SK-N-SH treated with all-trans-retinoic acid at 6 μM for 48 hours (cell line): ENCODE data around the gene AGBL1.

Source experiments
- ATAC-seq: fragments of 200-7000 bp; cut with Tn5 transposase; 3 replicates; pipeline ENCODE4 v1.9.1; 2020; ENCODE audit warnings: mild to moderate bottlenecking, moderate library complexity
- ARNTL ChIP-seq: fragments of 450-650 bp; formaldehyde crosslinking; IDR thresholded peaks from 2 replicates; pipeline ENCODE4 v1.5.0; 2020; ENCODE audit warnings: low read depth, mild to moderate bottlenecking, moderate library complexity, borderline replicate concordance
- BACH2 ChIP-seq: fragments of 250-450 bp; sonication (Bioruptor Pico); IDR thresholded peaks from 2 replicates; pipeline ENCODE4 v1.9.0; 2021; ENCODE audit warnings: mild to moderate bottlenecking, borderline replicate concordance
- CREB5 ChIP-seq: fragments of 250-450 bp; sonication (Bioruptor Pico); IDR thresholded peaks from 2 replicates; pipeline ENCODE4 v1.5.1; 2020; ENCODE audit warnings: low read depth, mild to moderate bottlenecking, moderate library complexity
- CSDC2 ChIP-seq: fragments of 250-450 bp; sonication (Bioruptor Pico); IDR thresholded peaks from 2 replicates; pipeline ENCODE4 v1.5.0; 2020; ENCODE audit warnings: mild to moderate bottlenecking, moderate library complexity
- ESRRG ChIP-seq: fragments of 250-450 bp; sonication (Bioruptor Pico); IDR thresholded peaks from 2 replicates; pipeline ENCODE4 v1.6.1; 2021; ENCODE audit warnings: mild to moderate bottlenecking
- GLIS3 ChIP-seq: fragments of 250-450 bp; sonication (Bioruptor Pico); IDR thresholded peaks from 2 replicates; pipeline ENCODE4 v1.5.0; 2020; ENCODE audit warnings: mild to moderate bottlenecking, moderate library complexity
- ISL1 ChIP-seq: fragments of 250-450 bp; sonication (Bioruptor Pico); IDR thresholded peaks from 2 replicates; pipeline ENCODE4 v2.1.2; 2022; ENCODE audit warnings: mild to moderate bottlenecking, moderate library complexity
- OSR1 ChIP-seq: fragments of 250-450 bp; sonication (Bioruptor Pico); IDR thresholded peaks from 2 replicates; pipeline ENCODE4 v1.8.0; 2022; ENCODE audit warnings: moderate library complexity, mild to moderate bottlenecking, inconsistent platforms
- PATZ1 ChIP-seq: fragments of 250-450 bp; sonication (Bioruptor Pico); IDR thresholded peaks from 2 replicates; pipeline ENCODE4 v1.8.0; 2020; ENCODE audit warnings: mild to moderate bottlenecking, moderate library complexity, borderline replicate concordance
- POU6F1 ChIP-seq: fragments of 250-450 bp; sonication (Bioruptor Pico); IDR thresholded peaks from 2 replicates; pipeline ENCODE4 v1.8.0; 2021; ENCODE audit warnings: low read depth, mild to moderate bottlenecking, moderate library complexity, borderline replicate concordance
- SNAI2 ChIP-seq: fragments of 250-450 bp; sonication (Bioruptor Pico); IDR thresholded peaks from 2 replicates; pipeline ENCODE4 v1.5.0; 2020; ENCODE audit warnings: mild to moderate bottlenecking, moderate library complexity
- TCF4 ChIP-seq: fragments of 250-450 bp; sonication (Bioruptor Pico); IDR thresholded peaks from 2 replicates; pipeline ENCODE4 v1.8.0; 2021; ENCODE audit warnings: mild to moderate bottlenecking, moderate library complexity, borderline replicate concordance
- TOX ChIP-seq: fragments of 250-450 bp; sonication (Bioruptor Pico); IDR thresholded peaks from 2 replicates; pipeline ENCODE4 v1.8.0; 2021; ENCODE audit warnings: mild to moderate bottlenecking, moderate library complexity, borderline replicate concordance
- TSHZ2 ChIP-seq: fragments of 250-450 bp; sonication (Bioruptor Pico); IDR thresholded peaks from 2 replicates; pipeline ENCODE4 v1.5.0; 2020; ENCODE audit warnings: mild to moderate bottlenecking, moderate library complexity
- ZC3H10 ChIP-seq: fragments of 250-450 bp; sonication (Bioruptor Pico); IDR thresholded peaks from 2 replicates; pipeline ENCODE4 v1.5.1; 2021; ENCODE audit warnings: mild to moderate bottlenecking, moderate library complexity
- ZFP3 ChIP-seq: fragments of 250-450 bp; sonication (Bioruptor Pico); IDR thresholded peaks from 2 replicates; pipeline ENCODE4 v1.5.0; 2020; ENCODE audit warnings: mild to moderate bottlenecking, moderate library complexity
- ZFP30 ChIP-seq: fragments of 450-650 bp; formaldehyde crosslinking; IDR thresholded peaks from 2 replicates; pipeline ENCODE4 v1.5.0; 2022; ENCODE audit warnings: mild to moderate bottlenecking, moderate library complexity
- ZNF565 ChIP-seq: fragments of 450-650 bp; formaldehyde crosslinking; conservative IDR thresholded peaks from 2 replicates; pipeline ENCODE4 v1.5.0; 2020; ENCODE audit warnings: low read depth, mild to moderate bottlenecking, moderate library complexity
- ZNF70 ChIP-seq: fragments of 450-650 bp; formaldehyde crosslinking; IDR thresholded peaks from 2 replicates; pipeline ENCODE4 v1.5.0; 2020; ENCODE audit warnings: mild to moderate bottlenecking, moderate library complexity

Gene AGBL1

GRCh38 chr15:86062646-86063243, 16.9 kb upstream of the AGBL1 start:
- no peak for ATAC-seq
- TF ChIP-seq TSHZ2 = no peak
- no peak for TF ChIP-seq BACH2 (CRISPR knock-in tag)
- no peak for TF ChIP-seq ZFP3
- TF ChIP-seq SNAI2 (CRISPR knock-in tag) = no peak
- no peak for TF ChIP-seq TOX (CRISPR knock-in tag)
- TF ChIP-seq ZC3H10 (CRISPR knock-in tag) = no peak
- no peak for TF ChIP-seq ARNTL
- TF ChIP-seq POU6F1 (CRISPR knock-in tag) = no peak

GRCh38 chr15:86063356-86064095, 16.1 kb upstream of the AGBL1 start:
- TF ChIP-seq ZNF70 (CRISPR knock-in tag) (no peak), ZFP3 (no peak), TCF4 (CRISPR knock-in tag) (no peak), CSDC2 (CRISPR knock-in tag) (no peak), ESRRG (CRISPR knock-in tag) (no peak), PATZ1 (CRISPR knock-in tag) (no peak), OSR1 (CRISPR knock-in tag) (no peak), ZFP30 (CRISPR knock-in tag) (no peak), ISL1 (CRISPR knock-in tag) (no peak), SNAI2 (CRISPR knock-in tag) (no peak), ZNF565 (no peak), TSHZ2 (no peak), ZC3H10 (CRISPR knock-in tag) (no peak), ARNTL (no peak), CREB5 (CRISPR knock-in tag) (no peak), BACH2 (CRISPR knock-in tag) (no peak), TOX (CRISPR knock-in tag) (no peak), POU6F1 (CRISPR knock-in tag) (no peak), GLIS3 (CRISPR knock-in tag) (no peak)

More at GRCh38 chr15:86063356-86064095, 16.1 kb upstream of the AGBL1 start:
- no peak for ATAC-seq
